Cerebellar nuclear complex (tissue), 1 donor: ENCODE data around the gene NT5M.
"Not testable (repeated sequence)": the region's sequence is repeated elsewhere in the genome, so short reads cannot be mapped to it uniquely, and the experiment has no call there.

Experiments used
- DNase-seq, 2 experiments: peaks; one replicate each; lab custom pipeline; 2025; lab: John Stamatoyannopoulos, UW

The NT5M gene

GRCh38 chr17:17303010-17303846 lies at the start of gene NT5M:
Gene NT5M (plus strand): TSS chr17:17303373. CDS start chr17:17303551, 178 bp downstream.
- peak in 1 of 2 experiments; percentile 12 for DNase-seq

GRCh38 chr17:17253406-17253805 lies 49.8 kb upstream of the NT5M start:
- DNase-seq: no peak

- no peak for DNase-seq
Measured at GRCh38 chr17:17254036-17254435, 49.1 kb upstream of the NT5M start.

DNA sequence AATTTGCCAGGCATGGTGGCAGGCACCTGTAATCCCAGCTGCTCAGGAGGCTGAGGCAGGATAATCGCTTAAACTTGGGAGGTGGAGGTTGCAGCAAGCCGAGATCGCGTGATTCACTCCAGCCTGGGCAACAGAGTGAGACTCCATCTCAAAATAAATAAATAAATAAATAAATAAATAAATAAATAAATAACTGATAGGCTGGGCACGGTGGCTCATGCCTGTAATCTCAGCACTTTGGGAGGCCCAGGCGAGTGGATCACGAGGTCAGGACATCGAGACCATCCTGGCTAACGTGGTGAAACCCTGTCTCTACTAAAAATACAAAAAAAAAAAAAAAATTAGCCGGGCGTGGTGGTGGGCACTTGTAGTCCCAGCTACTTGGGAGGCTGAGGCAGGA lies 47.5 kb upstream of the NT5M start:
- DNase-seq: not testable (repeated sequence)

- no peak for DNase-seq
Measured at GRCh38 chr17:17256316-17256715, 46.9 kb upstream of the NT5M start.

DNA sequence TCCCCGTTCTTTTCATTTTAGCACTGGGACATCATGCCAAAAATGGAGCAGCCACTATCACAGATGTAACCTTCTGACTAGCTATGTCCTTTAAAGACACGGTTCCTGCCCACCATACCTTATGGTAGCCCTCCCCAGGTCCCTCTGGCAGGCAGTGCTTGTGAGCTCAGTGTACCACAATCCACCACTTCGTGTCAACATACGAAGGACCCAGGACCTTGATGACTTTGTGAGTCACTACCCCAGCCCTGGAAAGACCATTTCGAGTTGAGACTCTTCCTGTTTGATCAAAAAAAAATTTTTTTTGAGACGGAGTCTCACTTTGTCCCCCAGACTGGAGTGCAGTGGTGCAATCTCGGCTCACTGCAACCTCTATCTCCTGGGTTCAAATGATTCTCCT lies 45.2 kb upstream of the NT5M start:
- no peak for DNase-seq

GRCh38 chr17:17258998-17259397 lies 44.2 kb upstream of the NT5M start:
- DNase-seq: no peak

- DNase-seq: no peak
Measured at GRCh38 chr17:17264430-17264829, 38.7 kb upstream of the NT5M start.

- no peak for DNase-seq
Measured at GRCh38 chr17:17269926-17270773, 33.0 kb upstream of the NT5M start.

- no peak for DNase-seq
Measured at GRCh38 chr17:17275971-17276370, 27.2 kb upstream of the NT5M start.

GRCh38 chr17:17277431-17277830 lies 25.7 kb upstream of the NT5M start:
- DNase-seq: not testable (repeated sequence)

DNA sequence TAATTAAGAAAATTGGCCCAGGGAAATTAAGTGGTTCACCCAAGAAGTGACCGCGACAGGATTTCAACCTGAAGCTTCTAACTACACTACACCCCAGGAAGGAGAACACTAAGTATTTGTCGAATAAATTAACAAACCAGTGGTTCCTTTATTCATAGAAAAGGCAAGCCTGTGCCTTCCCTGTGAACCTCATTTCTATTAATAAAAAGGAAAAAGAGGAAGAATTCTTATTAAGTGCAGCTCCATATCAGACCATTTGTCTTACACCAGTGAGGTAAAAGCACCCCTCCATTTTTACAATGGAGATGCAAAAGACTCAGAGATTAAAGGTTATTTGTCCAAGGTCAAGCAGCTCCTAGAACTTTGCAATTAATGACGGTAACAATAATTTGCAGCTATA lies 23.9 kb upstream of the NT5M start:
- no peak for DNase-seq

DNA sequence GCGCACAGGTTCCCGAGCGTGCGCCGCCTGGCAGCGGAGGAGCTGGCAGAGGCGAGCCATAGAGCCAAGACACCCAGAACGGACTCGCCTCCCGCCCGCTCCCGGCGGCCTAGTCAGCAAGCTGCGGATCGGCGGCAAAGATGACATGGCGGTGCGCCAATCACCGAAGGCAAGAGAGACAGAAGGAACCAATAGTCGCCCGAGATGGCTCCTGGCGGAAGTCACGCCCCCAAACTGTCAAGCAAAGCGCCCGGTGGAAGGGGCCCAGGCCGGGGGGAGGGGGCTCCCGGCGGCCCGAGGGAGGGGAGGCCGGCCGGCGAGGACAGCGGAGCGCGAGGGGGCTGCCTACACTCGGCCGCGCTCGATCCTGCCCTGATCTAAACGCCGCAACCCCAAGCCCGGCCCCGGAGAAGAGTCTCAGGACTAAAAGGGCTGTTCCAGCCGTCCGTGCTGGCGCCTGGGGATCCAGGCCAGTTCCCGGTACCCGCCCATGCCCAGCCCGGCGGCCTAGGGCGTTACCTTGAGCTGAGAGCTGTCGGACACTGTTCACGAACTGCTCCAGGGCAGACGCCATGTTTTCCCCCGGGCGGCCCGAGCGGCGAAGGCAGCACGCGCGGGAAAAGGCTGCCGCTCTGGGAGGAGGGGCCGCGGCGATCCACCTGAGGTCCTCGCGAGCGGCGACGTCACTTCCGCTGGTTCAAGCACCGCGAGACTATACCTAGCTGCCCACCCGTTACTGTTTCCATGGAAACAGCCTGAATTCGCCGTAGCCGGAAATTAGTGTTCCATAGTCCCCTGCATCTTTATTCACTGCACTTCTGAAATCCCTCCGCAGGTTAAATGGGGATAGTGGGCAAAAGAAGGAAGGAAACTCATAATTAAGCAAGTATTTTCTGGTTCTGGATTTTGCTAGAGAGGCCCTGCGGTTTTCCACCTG lies 22.3 kb upstream of the NT5M start, which contains the start of gene COPS3:
COPS3 (minus strand) TSS at position 634 of the 937 bp plus-strand sequence; CDS start at position 574, 60 bp downstream.
- peak; percentile 83 to 88 for DNase-seq

- no peak for DNase-seq
Measured at GRCh38 chr17:17285951-17286350, 17.2 kb upstream of the NT5M start.

GRCh38 chr17:17289086-17289485 lies 14.1 kb upstream of the NT5M start:
- no peak for DNase-seq

DNA sequence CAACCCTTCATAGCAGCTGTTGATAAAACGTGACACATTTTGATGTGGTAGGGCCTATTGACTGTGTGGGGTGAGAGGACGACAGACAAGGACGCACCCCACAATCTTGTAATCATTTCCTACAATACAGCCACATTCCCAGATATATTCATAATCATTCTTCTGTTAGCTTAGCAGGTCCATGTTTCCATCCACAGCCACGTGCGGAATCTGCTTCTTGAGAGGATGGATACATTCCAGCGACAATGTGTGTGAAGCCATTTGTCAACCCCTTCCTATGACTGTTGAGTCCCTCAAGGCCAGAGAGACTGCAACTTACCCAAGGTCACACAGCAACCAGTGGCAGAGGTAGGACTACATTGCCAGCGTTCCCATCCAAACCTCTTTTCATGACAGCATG lies 13.5 kb upstream of the NT5M start:
- DNase-seq: no peak

- no peak for DNase-seq
Measured at GRCh38 chr17:17295141-17295540, 8.0 kb upstream of the NT5M start.

GRCh38 chr17:17297217-17297616 lies 6.0 kb upstream of the NT5M start:
- DNase-seq: no peak

GRCh38 chr17:17298108-17298507 lies 5.1 kb upstream of the NT5M start:
- DNase-seq: no peak

DNA sequence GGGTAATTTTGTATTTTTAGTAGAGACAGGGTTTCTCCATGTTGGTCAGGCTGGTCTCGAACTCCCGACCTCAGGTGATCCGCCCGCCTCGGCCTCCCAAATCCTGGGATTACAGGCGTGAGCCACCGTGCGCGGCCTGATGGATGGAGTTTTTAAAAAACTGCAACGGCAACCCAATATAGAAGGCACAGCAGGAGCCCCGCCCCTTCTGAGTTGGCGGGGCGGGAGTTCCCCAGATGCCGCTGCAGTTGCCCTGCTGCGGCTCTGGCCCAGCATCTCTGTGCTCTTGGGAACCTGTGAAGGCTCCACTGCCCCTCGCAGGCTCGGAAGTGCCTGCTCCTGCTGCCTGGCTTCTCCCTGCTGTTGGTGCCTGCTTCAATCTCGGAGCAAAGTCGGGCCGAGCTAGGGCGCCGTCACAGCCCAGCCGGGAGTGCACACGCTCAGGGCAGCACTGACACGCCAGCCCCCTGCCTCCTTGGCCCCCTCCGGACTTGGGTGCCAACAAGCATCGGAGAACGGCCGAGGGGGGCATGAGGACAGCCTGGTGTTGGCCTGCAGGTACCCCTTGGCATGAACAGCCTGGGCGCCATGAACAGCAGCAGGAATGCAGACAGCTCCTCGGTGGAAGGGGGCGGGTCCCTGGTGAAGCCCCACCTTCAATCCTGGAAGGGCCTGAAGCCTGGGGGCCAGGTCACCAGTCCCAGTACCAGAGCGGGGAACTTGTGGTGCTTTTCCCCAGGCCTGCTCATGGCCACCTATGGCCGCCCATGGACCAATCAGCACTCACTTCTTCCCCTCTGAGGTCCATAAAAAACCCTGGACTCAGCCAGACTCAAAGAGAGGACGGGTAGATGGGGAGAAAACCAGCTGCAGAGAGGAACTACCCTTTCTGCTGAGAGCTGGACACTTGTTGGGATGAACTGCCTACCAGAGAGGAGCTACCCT lies 2.3 kb upstream of the NT5M start:
- DNase-seq: no peak

DNA sequence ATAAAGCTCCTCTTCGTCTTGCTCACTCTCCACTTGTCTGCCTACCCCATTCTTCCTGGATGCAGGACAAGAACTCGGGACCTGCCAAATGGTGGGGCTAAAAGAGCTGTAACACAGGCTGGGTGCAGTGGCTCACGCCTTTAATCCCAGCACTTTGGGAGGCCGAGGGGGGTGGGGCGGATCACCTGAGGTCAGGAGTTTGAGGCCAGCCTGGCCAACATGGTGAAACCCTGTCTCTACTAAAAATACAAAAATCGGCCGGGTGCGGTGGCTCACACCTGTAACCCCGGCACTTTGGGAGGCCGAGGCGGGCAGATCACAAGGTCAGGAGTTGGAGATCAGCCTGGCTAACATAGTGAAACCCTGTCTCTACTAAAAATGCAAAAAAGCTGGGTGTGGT lies 1.5 kb upstream of the NT5M start:
- not testable (repeated sequence) for DNase-seq
